ENCODE results near the gene HECTD2. TPM values are rescaled to one million over a fixed set of nuclear protein-coding genes. Genes with fewer than 3 reads are reported as not detected.

The HECTD2 gene
- total RNA-seq, 1 donor from 2014 or later = 25.4 TPM

DNA sequence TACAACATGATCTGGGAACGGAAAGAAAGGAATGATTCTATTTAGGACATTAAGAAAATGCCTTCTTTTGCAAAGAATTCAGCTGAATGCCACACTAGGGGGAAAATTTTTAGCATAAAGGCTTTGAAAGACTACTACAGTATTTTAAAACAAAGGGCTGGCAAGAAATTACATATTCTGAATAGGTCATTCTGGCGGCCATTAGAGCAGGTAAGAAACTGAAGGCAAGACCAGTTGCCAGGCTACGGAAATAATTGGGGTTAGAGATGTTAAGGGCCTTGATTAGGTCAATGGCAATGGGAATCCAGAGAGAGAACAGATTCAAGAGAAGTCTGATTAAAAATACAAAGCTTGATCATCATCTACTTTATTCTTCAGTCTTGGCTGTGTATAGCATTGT lies 3.8 kb upstream of the HECTD2 start:
- Histone ChIP-seq H3K27me3 (no peaks in the 10 kb centered on the region), H3K4me1 (no peaks in the 10 kb centered on the region), H3K27ac (no peak overlapping the region), H3K9me3 (no peaks in the 10 kb centered on the region), H3K36me3 (no peaks in the 10 kb centered on the region), H3K4me3 (no peak overlapping the region)
- TF ChIP-seq CTCF (IDR thresholded peaks at IDR 0.05) = no peak
- intact Hi-C loops (cut with DNase I) = no loop called here
- DNase-seq (ENCODE audit: low spot score in 2 of 2) = no peak

DNA sequence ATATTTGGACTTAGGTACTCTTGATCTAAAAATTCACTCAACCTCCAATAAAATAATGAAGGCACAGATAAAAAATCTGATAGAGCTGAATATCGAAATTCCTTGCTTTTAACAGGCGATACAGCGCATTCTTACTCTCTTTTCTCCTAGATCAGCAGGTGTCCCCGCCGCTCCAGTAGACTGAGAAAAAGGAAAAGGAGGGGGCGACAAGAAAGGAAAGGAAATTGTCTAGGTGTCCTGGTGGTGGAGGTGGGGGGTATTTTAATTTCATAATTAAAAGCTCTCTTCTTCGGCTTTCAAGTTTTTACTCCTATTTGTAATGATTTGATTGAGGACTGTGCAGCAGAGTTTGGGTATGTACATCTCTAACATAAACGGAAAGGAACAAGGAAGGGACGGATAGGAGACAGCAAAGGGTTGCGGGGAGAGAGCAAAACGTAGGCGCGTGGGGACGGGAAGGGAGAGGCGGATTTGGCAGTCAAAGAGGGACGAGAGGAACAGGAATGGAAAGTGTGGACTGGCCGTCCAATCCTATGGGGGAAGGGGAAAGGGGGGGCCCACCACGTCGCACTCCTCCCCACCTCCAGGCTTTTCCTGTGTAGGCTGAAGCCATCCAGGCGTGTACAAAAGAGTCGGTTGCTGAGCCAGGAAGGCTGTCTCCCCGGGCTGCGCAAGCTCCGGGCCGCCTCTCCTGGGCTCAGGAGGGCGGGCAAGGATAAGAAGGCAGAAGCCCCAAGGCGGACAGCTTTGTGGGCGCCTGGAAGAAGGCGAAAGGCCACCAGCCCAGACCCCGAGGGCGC lies 875 bp upstream of the HECTD2 start:
- Histone ChIP-seq H3K27me3 (no peaks in the 10 kb centered on the region), H3K9me3 (no peaks in the 10 kb centered on the region), H3K4me3 (peak overlapping the region; percentile 90 to 95), H3K27ac (peak overlapping the region; percentile 99 to 100), H3K36me3 (no peaks in the 10 kb centered on the region), H3K4me1 (peaks cover 2 to 5% of the 10 kb centered on the region in 2 donors)
- DNase-seq (ENCODE audit: low spot score in 2 of 2) = peak; percentile 28 to 92
- no peak for TF ChIP-seq CTCF (IDR thresholded peaks at IDR 0.05)
- intact Hi-C loops (cut with DNase I) = loop anchor here (1.0 to 2.0 kb wide), 3 partner anchors 19 to 390 kb away; partner anchors contain the start of gene TNKS2

DNA sequence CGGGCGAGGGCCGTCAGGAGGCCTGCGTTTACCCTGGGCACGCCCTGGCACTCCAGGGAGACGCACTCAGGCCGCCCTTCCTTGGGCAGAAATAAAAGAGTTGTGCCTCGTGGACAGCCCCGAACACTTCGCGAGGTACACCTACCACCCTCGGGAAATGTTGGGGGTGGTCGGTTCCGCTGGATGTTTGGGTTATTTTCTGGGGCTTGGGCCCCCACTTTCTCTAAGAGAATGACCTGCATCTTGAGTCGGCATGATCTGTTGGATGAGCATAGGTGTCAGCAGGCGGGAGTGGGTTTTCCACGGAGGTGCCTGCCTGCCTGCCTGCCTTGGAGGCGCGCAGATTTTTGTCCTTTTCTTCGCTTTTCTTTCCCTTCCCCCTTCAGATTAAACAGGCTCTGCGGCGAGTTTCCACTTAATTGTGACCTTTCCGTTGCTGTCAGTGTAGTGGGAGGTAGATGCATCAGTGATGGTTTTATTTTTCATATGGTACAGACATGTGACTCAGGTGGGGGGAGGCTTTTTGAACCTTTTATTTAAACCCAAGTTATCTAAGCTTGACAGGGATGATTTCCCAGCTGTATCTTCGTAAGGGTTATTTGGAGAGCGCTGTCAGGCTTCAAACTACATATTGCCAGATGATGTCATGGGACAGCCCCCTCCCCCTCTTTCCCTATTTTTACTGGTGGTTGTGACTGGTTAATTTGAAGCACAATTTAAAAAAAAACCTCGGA lies 661 bp downstream of the HECTD2 start:
- TF ChIP-seq CTCF (IDR thresholded peaks at IDR 0.05) = no peak
- Histone ChIP-seq H3K9me3 (no peaks in the 10 kb centered on the region), H3K4me3 (peak overlapping the region; percentile 90 to 95), H3K27me3 (no peaks in the 10 kb centered on the region), H3K4me1 (peaks cover 2 to 7% of the 10 kb centered on the region in 2 donors), H3K36me3 (no peaks in the 10 kb centered on the region), H3K27ac (peak overlapping the region; percentile 99 to 100)
- intact Hi-C loops (cut with DNase I) = loop anchor here (2.0 kb wide), 1 partner anchor 224 kb away; no protein-coding TSS in a partner anchor
- DNase-seq (ENCODE audit: low spot score in 2 of 2) = peak in 1 of 2 donors; percentile 68

GRCh38 chr10:91411621-91412020 lies 1.5 kb downstream of the HECTD2 start:
- DNase-seq (ENCODE audit: low spot score in 2 of 2) = no peak
- H3K9me3 ChIP-seq = no peaks in the 10 kb centered on the region
- TF ChIP-seq CTCF (IDR thresholded peaks at IDR 0.05) = no peak
- H3K27me3 ChIP-seq = no peaks in the 10 kb centered on the region
- no peaks in the 10 kb centered on the region for H3K36me3 ChIP-seq
- H3K27ac ChIP-seq = peak overlapping the region in 1 of 2 donors; percentile 99
- H3K4me1 ChIP-seq = peaks cover 2 to 7% of the 10 kb centered on the region in 2 donors
- intact Hi-C loops (cut with DNase I) = loop anchor here (2.0 kb wide), 1 partner anchor 223 kb away; no protein-coding TSS in a partner anchor
- peak overlapping the region; percentile 90 to 95 for H3K4me3 ChIP-seq

DNA sequence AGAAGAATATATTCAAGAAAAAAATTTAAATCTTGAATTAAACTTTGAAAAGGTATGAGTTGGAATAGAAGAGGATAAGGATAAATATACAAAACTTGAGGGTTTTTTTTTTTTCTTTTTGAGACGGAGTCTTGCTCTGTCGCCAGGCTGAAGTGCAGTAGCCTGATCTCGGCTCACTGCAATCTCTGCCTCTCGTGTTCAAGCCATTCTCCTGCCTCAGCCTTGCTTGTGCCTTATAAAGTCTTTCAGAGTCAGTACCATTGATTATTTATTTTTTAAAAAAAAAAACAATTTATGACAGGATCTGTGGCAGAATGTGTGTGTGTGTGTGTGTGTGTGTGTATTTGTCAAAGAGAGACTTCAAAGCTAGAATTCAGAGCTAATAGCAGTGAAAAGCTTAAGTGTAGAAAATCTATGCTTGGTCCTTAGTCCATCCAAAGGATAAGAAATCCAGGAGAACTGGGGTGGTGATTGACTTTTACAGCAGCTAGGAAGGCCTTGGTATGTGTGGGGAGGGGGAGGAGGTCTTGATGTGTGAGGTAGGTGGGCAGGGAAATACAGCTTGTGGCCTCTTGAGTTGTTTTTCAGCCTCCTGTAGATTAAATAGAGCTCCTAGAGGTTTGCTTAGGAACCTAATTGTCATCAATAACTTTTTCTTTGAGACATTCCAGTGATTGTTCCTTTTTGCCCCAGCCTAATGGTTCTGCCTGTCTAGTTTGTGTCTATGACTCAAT lies 2.4 kb downstream of the HECTD2 start:
- no peaks in the 10 kb centered on the region for H3K27me3 ChIP-seq
- H3K36me3 ChIP-seq = no peaks in the 10 kb centered on the region
- no peaks in the 10 kb centered on the region for H3K9me3 ChIP-seq
- no peak for DNase-seq (ENCODE audit: low spot score in 2 of 2)
- no peak for TF ChIP-seq CTCF (IDR thresholded peaks at IDR 0.05)
- intact Hi-C loops (cut with DNase I) = no loop called here
- H3K4me1 ChIP-seq = peaks cover 2 to 7% of the 10 kb centered on the region in 2 donors
- H3K27ac ChIP-seq = no peak overlapping the region
- peak overlapping the region; percentile 35 to 95 for H3K4me3 ChIP-seq

All from ascending aorta (tissue), 2 donors.